Stimulated activated CD4-positive, alpha-beta T cell treated with anti-CD3 and anti-CD28 coated beads, TNF-alpha, amount 100 ng/mL, for 24 hours (primary cell): ENCODE results near the gene GRAP2.

Source experiments
- DNase-seq, 3 experiments: peaks; one replicate each; pipeline ENCODE4 v3.0.0-alpha.2; 2020; ENCODE audit warnings: low read depth in 3 of 3

Gene GRAP2

GRCh38 chr22:39925273-39925672 is 24.4 kb downstream of the GRAP2 start:
- no peak for DNase-seq

- no peak for DNase-seq
Observed at GRCh38 chr22:39925909-39926679, 25.2 kb downstream of the GRAP2 start.

- DNase-seq: no peak
Observed at GRCh38 chr22:39926753-39927152, 25.9 kb downstream of the GRAP2 start.

DNA sequence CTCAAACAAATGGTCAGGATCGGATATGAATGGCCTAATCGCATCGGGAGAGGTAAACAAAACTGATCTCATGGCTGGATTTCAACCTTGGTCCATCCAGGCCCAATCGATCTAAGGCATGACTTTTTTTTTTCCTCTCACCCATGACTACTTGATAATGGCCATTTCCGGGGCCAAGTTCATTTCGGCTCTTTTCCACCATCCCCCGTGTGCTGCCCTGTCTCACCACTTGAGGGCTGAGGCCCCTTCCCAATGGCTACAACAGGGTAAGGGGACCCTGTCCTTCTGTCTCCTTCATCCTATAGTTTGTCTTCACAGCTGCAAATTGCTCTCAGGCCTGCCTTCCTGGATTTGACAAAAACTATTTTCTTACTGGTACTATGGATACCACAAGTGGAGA is 26.7 kb downstream of the GRAP2 start:
- DNase-seq: no peak

DNA sequence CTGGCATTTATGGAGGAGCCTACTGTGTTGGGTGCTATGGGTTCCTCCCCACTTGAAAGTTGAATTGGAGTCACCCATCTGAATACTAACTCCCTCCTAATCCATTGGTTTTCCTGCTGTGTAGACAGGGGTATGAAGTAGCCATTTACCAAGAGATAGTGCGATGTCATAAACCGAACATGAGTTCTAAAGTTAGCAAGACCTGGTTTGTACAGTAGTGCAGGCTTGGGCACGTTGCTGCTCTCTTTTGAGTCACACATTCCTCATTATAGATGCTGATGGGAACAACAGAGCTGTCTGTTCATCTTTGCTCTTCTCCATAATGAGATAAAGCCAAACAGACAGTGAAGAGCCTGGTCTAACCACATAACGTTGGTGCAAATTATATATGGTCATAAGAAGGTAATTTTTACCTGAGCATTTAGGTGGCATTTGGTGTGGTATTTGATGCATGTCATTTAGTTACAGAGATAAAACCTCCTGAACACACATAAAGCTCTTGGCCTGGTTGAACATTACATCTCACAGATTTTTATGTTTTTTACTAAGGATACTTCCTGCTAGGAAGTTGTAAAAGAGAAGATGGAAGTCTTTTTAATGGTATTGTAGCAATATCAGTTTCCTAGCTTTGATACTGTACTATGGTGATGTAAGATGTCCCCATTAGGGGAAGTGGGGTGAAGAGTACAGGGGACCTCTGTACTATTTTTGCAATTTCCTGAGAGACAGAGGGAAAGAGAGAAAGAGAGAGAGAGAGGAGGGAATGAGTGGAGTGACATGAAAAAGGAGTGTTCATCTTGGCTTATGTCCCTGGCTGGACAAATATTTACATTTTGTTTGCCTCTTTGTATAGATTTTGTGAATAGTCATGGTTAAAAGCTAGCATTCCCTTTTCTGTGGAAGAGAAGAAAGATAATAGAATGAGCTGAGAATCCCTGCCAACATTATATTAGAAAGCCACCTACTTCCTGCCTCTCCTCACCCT is 27.9 kb downstream of the GRAP2 start:
- DNase-seq: no peak

- DNase-seq: no peak
Observed at GRCh38 chr22:39931251-39931650, 30.4 kb downstream of the GRAP2 start.

DNA sequence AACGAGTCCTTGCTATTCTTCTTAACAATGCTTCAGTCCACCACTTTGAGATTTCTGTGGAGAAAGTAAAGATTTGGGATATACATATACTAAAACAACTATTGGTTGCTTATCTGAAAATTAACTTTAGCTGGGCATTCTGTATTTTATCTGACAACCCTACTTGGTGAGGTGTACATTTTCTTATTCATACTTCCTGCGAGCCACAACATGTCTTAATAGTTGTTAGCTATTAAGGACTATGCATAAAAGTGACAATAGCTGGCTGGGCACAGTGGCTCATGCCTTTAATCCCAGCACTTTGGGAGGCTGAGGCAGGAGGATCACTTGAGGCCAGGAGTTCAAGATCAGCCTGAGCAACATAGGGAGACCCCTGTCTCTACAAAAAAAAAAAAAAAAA is 31.3 kb downstream of the GRAP2 start:
- no peak for DNase-seq

- peak in 1 of 3 experiments; percentile 59 for DNase-seq
Observed at GRCh38 chr22:39932918-39933649, 32.2 kb downstream of the GRAP2 start.

DNA sequence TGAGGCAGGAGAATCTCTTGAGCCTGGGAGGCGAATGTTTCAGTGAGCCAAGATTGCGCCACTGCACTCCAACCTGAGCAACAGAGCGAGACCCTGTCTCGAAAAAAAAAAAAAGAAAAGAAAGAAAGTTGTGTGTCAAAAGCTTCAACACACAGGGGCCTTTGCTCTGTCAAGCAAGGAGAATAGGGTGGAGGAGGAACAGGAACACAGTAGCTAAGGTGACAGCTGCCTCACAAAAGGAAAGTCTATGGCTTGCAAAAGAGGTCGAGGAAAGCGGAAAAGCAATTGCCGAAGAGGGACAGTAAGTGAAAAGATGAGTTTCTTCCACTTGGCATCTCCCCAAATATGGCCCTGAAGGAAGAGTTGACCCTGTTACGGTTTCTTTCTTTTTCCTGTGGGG is 32.9 kb downstream of the GRAP2 start:
- DNase-seq: no peak

- DNase-seq: no peak
Observed at GRCh38 chr22:39935116-39935515, 34.2 kb downstream of the GRAP2 start.

DNA sequence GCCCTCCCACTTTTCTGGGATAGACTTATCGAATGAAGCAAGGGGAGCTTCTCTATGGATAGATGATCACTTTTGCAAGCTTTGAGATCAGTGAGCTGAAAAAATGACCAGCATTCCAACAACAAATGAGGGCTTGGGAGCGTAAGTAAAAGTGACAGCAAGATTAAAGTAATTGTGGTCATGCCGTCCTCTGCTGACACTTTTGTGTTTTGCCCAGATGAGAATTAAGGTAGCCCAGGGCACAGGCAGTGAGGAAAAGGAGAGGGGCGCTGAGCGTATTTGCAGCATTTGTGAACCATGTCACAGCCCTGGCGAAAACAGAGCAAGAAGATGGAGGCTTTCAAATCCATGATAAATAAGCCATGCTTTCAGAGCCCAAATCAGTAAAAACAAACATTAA is 34.7 kb downstream of the GRAP2 start:
- no peak for DNase-seq

GRCh38 chr22:39936523-39937145 is 35.8 kb downstream of the GRAP2 start:
- no peak for DNase-seq

GRCh38 chr22:39937906-39938305 is 37.0 kb downstream of the GRAP2 start:
- no peak for DNase-seq

GRCh38 chr22:39938509-39939111 is 37.7 kb downstream of the GRAP2 start:
- DNase-seq: peak; percentile 39 to 61 (median 45)

DNA sequence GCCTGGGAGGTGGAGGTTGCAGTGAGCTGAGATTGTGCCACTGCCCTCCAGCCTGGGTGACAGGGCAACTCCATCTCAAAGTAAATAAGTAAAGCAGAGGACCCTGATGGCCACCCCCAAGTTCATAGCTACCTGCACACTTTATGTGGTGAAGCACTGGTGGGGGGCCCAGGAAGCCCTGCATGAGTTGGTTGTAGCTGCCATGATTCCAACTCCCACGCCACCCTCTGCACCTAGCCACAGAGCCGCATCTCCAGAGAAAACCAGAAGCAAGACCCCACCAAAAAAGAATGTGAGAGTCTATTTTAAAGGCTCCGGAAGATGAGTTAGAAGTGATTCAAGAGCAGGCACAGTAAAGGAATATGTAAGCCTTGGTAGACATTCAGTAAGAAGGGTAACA is 38.9 kb downstream of the GRAP2 start:
- no peak for DNase-seq

DNA sequence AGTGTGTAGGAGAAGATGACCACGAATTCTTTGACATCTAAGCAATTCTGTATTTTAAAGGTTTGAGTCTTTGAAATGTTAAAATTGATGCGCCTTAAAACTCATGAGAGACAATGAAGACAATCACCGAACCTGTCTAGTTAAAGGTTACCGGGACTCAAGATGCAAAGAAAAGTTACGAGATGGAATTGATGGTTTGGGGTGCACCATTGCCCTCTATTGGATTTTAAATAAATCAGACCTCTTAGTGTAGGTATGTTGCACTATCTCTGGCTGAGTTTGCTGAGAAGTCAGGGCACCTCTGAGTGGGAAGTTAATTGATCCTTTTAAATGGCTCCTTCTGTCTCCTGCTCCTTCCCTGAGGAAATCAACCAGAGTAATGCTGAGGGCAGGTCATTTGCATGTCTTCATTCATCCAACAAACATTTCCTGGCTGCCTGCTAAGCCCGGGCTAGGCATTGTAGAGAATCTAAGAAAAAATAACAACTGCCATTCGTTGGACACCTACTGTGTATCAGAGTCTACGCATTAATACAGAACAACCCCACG is 39.9 kb downstream of the GRAP2 start:
- DNase-seq: no peak

DNA sequence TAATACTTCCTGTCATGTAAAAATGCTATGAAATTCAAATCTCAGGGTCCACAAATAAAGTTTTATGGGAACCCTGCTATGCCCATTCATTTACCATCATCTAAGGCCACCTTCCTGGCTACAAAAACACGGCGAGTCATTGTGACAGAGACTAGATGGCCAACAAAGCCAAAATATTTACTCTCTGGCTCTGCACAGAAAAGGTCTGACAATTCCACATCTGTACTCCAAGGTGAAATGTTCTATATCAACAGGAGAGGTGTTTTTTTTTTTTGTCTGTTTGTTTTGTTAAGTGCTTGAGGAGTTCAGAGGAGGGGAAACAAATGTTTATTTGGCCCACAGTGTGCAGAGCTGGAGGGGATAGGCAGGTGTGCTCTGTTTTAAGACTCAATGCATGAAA is 40.7 kb downstream of the GRAP2 start:
- no peak for DNase-seq

- DNase-seq: no peak
Observed at GRCh38 chr22:39942439-39943230, 41.8 kb downstream of the GRAP2 start.

DNA sequence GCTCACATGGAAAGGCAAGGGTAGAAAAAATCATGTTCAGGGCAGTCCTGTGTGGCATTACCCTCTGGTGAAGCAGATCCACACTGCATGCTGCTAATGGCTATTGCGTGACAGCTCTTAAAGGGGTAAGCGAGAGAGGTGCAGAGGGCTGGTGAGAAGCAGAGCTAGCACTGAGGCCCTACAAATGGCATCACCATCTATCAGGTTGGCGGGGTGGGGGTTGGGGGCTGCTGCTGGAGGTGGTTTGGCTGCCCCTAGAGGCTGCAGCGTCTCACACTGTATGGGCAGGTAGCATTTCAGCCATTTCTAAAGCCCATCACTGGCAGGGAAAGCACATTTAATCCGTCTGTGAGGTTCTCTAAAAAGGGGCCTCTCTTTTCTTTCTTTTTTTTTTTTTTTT is 42.5 kb downstream of the GRAP2 start:
- DNase-seq: no peak
